ENCODE results near the gene MALL.
"Not testable (repeated sequence)": the region's sequence is repeated elsewhere in the genome, so short reads cannot be mapped to it uniquely, and the experiment has no call there.

DNA sequence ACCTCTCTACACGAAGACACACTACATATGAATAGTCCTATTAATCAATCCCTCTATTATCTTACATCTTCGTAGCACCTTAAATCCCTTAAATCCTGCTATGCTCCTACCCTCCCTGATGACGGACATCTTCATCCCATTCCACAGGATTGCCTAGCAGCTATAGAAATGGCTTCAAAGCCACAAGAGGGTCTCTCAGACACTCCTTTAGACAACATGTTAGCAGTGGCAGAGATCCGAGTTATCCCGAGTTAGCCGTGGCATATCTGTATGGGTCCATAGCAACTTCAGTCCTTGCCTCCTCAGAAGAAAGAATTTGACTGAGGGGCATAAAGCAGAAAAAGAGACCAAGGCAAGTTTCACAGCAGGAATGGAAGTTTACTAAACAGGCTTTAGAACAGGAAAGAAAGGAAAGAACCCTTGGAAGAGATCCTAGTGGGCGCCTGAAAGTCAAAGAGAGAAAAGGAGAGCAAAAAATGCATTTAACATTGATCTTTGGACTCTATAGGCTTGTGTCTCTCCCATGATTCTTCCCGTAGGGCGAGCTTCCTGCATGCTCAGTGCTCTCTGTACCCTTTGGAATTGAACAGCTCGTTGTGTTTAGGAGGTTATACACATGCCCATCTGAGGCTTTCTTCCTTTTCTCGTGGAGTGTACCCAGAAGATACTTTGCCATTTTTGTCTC lies 56.5 kb downstream of the MALL start:
- TF ChIP-seq, protein P1, sequence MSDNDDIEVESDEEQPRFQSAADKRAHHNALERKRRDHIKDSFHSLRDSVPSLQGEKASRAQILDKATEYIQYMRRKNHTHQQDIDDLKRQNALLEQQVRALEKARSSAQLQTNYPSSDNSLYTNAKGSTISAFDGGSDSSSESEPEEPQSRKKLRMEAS (IDR thresholded peaks at IDR 0.05): not testable (repeated sequence)
- not testable (repeated sequence) for TF ChIP-seq JUND (IDR thresholded peaks at IDR 0.05); CTCF (IDR thresholded peaks at IDR 0.05; ENCODE audit: low read depth, low read length, missing input control); REST (IDR thresholded peaks at IDR 0.05); RXRA (IDR thresholded peaks at IDR 0.05); RAD21 (IDR thresholded peaks at IDR 0.05)
- TF ChIP-seq, protein P2, sequence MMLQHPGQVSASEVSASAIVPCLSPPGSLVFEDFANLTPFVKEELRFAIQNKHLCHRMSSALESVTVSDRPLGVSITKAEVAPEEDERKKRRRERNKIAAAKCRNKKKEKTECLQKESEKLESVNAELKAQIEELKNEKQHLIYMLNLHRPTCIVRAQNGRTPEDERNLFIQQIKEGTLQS (IDR thresholded peaks at IDR 0.05): not testable (repeated sequence)

All from liver (tissue), 3 donors.